Activated T-helper 2 cell treated with anti-CD3 and anti-CD28 coated beads, Interferon-gamma antibody, Interleukin-2, Interleukin-4, amounts not matched to agents 10 μg/mL and 5 μg/mL and 100 μg/mL, durations not matched to agents 14 hours and 24 hours and 36 hours (primary cell): ENCODE measurements around the gene KPNA3. TPM values are rescaled to one million over a fixed set of nuclear protein-coding genes. Genes with fewer than 3 reads are reported as not detected.
"Not testable (repeated sequence)": the region's sequence is repeated elsewhere in the genome, so short reads cannot be mapped to it uniquely, and the experiment has no call there.

ENCODE experiments used
- DNase-seq: peaks from one replicate; pipeline ENCODE4 v3.0.0; 2021; ENCODE audit warnings: low spot score
- H3K27ac Mint-ChIP-seq: one replicate; pipeline ENCODE4 v1.8.0; 2021; ENCODE audit warnings: mixed read lengths
- H3K27me3 Mint-ChIP-seq: one replicate; pipeline ENCODE4 v1.8.0; 2021; ENCODE audit warnings: low read depth, mixed read lengths
- H3K36me3 Mint-ChIP-seq: one replicate; pipeline ENCODE4 v1.8.0; 2021; ENCODE audit warnings: low read depth, mixed read lengths
- H3K4me1 Mint-ChIP-seq: one replicate; pipeline ENCODE4 v1.8.0; 2021; ENCODE audit warnings: low read depth, mixed read lengths
- H3K4me3 Mint-ChIP-seq: one replicate; pipeline ENCODE4 v1.8.0; 2021; ENCODE audit warnings: low read depth, mild to moderate bottlenecking, moderate library complexity, mixed read lengths
- H3K9me3 Mint-ChIP-seq: one replicate; pipeline ENCODE4 v1.8.0; 2021; ENCODE audit warnings: mixed read lengths
- intact Hi-C: fragments of 100-400 bp; cut with micrococcal nuclease; formaldehyde crosslinking; loops from one replicate; pipeline ENCODE4 v1.15.1; 2023
- total RNA-seq: library from RNA; stranded (reverse); gene quantifications from 2 replicates; pipeline ENCODE4 v1.2.3, GENCODE V29; 2022

Gene KPNA3
- total RNA-seq, 1 donor from 2014 or later: 46.1 TPM

DNA sequence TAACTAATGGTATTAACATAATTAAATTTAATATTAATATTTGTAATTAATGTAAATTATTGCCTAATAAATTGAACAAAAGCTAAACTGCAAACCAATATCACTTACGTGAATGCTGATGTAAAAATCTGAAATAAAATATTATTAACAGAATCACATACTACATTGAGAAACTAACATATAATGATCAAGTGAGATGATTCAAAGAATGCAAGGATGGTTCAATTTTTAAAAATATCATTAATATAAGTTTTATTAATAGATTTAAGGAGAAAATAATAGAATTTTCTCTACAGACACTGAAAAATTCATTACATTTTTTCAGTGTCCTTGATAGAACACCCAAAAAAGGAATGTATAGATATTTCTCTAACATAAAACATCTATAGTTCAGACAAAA is 77.7 kb downstream of the KPNA3 start:
- peaks cover 72% of the 10 kb centered on the region for H3K36me3 Mint-ChIP-seq
- H3K4me1 Mint-ChIP-seq: peaks cover 8% of the 10 kb centered on the region
- no peaks in the 10 kb centered on the region for H3K27me3 Mint-ChIP-seq
- no peak for DNase-seq
- H3K27ac Mint-ChIP-seq: no peak overlapping the region
- H3K4me3 Mint-ChIP-seq: no peak overlapping the region
- peaks cover 26% of the 10 kb centered on the region for H3K9me3 Mint-ChIP-seq
- intact Hi-C loops: no loop called here

DNA sequence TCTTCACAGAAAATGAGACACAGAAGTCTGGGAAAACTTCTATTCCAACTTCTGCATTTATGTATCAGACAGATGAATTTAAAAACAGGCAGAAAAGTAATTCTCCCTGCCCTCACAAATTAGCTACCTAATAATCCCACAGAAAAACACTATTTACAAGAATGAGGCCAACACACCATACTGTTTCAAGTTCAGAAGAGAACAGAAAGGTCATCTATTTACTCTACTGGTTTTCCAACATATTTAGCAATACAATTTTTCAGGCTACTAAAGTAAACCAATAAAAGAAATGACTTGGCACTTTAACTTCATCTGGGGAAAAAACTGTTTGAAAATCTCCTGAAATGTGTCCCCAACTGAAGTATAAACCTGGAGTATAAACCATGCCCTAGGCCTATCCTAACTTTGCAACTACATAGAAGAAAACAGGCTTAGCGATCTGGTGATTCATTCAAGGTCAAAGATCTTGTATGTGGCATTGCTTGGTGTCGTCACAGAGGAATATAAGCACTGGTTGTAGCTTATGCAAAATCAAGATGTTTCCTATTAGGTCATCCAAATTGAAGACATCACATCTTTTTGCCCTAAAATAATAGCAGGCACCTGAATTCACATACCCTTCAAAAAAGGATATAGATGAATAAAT is 81.1 kb downstream of the KPNA3 start:
- Mint-ChIP-seq H3K36me3 (peaks cover 70% of the 10 kb centered on the region), H3K4me3 (no peak overlapping the region), H3K9me3 (peaks cover 18% of the 10 kb centered on the region), H3K4me1 (peaks cover 8% of the 10 kb centered on the region), H3K27me3 (no peaks in the 10 kb centered on the region), H3K27ac (no peak overlapping the region)
- DNase-seq: no peak
- intact Hi-C loops: no loop called here

DNA sequence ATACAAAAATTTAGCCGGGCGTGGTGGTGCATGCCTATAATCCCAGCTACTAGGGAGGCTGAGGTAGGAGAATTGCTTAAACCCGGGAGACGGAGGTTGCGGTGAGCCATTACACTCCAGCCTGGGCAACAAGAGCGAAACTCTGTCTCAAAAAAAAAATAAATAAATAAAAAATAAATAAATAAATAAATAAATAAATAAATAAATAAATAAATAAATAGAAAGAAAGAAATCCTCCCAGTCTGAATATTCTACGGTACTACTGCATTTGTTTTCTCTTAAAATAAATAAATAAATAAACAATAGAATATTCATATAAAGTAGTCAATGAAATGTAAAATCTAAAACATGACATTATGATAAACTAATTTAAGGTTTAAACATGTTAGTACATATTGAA is 88.2 kb downstream of the KPNA3 start:
- peaks cover 38% of the 10 kb centered on the region for H3K36me3 Mint-ChIP-seq

DNA sequence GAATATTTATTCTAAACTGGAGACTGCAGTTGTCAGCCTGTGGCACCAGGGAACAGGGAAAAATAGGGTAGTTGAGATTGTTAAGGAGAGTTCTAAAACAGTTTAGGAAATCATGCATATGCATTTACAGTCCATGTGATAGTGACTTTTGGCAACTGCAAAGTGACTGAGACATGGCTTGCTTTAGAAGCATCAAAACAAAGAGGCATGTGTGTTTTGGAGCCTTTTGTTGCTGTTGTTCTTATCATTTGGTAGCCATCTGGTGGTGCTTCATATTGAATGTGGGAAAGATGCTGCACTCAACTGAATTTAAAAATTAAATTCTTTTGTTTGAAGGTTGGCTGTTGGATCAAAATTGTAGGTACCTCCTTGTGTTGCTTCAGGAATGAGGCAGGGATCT is 91.0 kb downstream of the KPNA3 start:
- peaks cover 9% of the 10 kb centered on the region for H3K4me1 Mint-ChIP-seq
- no peak overlapping the region for H3K27ac Mint-ChIP-seq
- H3K4me3 Mint-ChIP-seq: no peak overlapping the region
- H3K36me3 Mint-ChIP-seq: peaks cover 27% of the 10 kb centered on the region
- intact Hi-C loops: no loop called here
- H3K9me3 Mint-ChIP-seq: no peaks in the 10 kb centered on the region
- no peak for DNase-seq
- H3K27me3 Mint-ChIP-seq: no peaks in the 10 kb centered on the region

More for the DNA sequence above, 88.2 kb downstream of the KPNA3 start:
- H3K27ac Mint-ChIP-seq, intact Hi-C loops, H3K9me3 Mint-ChIP-seq, H3K4me1 Mint-ChIP-seq, H3K27me3 Mint-ChIP-seq, H3K4me3 Mint-ChIP-seq, DNase-seq: not testable (repeated sequence)

- Mint-ChIP-seq H3K27ac (no peak overlapping the region), H3K9me3 (no peaks in the 10 kb centered on the region), H3K27me3 (no peaks in the 10 kb centered on the region), H3K4me1 (peaks cover 9% of the 10 kb centered on the region), H3K36me3 (peaks cover 23% of the 10 kb centered on the region), H3K4me3 (no peak overlapping the region)
- DNase-seq: no peak
- intact Hi-C loops: no loop called here
Measured at GRCh38 chr13:49697468-49697867, 95.0 kb downstream of the KPNA3 start.

- intact Hi-C loops: no loop called here
- Mint-ChIP-seq H3K27ac (no peak overlapping the region), H3K36me3 (peaks cover 14% of the 10 kb centered on the region), H3K4me1 (peaks cover 23% of the 10 kb centered on the region), H3K27me3 (no peaks in the 10 kb centered on the region), H3K9me3 (no peaks in the 10 kb centered on the region), H3K4me3 (no peak overlapping the region)
- DNase-seq: no peak
Measured at GRCh38 chr13:49694446-49694845, 98.0 kb downstream of the KPNA3 start.

- Mint-ChIP-seq H3K27ac (no peak overlapping the region), H3K4me3 (no peak overlapping the region), H3K9me3 (no peaks in the 10 kb centered on the region), H3K36me3 (peaks cover 14% of the 10 kb centered on the region), H3K4me1 (peaks cover 24% of the 10 kb centered on the region), H3K27me3 (no peaks in the 10 kb centered on the region)
- intact Hi-C loops: no loop called here
- no peak for DNase-seq
Measured at GRCh38 chr13:49693877-49694276, 98.6 kb downstream of the KPNA3 start.

- H3K9me3 Mint-ChIP-seq: no peaks in the 10 kb centered on the region
- no peaks in the 10 kb centered on the region for H3K27me3 Mint-ChIP-seq
- H3K27ac Mint-ChIP-seq: no peak overlapping the region
- H3K4me3 Mint-ChIP-seq: no peak overlapping the region
- DNase-seq: no peak
- peaks cover 12% of the 10 kb centered on the region for H3K36me3 Mint-ChIP-seq
- intact Hi-C loops: no loop called here
- H3K4me1 Mint-ChIP-seq: peaks cover 20% of the 10 kb centered on the region
Measured at GRCh38 chr13:49693191-49693733, 99.2 kb downstream of the KPNA3 start.

GRCh38 chr13:49690995-49691784 is 101.3 kb downstream of the KPNA3 start, which contains the start of gene EBPL:
TSS of gene EBPL (minus strand) at chr13:49691486. CDS start at chr13:49691424, 62 bp downstream.
- no peaks in the 10 kb centered on the region for H3K9me3 Mint-ChIP-seq
- H3K4me1 Mint-ChIP-seq: peaks cover 30% of the 10 kb centered on the region
- H3K4me3 Mint-ChIP-seq: peak within 1 kb of the TSS; percentile 94
- DNase-seq: peak; percentile 81
- peaks cover 21% of the 10 kb centered on the region for H3K36me3 Mint-ChIP-seq
- H3K27me3 Mint-ChIP-seq: no peaks in the 10 kb centered on the region
- peak within 1 kb of the TSS; percentile 67 for H3K27ac Mint-ChIP-seq
- intact Hi-C loops: loop anchor here (1.0 to 2.0 kb wide), 2 partner anchors 102 to 245 kb away; partner anchors contain the start of genes KPNA3 and SPRYD7

DNA sequence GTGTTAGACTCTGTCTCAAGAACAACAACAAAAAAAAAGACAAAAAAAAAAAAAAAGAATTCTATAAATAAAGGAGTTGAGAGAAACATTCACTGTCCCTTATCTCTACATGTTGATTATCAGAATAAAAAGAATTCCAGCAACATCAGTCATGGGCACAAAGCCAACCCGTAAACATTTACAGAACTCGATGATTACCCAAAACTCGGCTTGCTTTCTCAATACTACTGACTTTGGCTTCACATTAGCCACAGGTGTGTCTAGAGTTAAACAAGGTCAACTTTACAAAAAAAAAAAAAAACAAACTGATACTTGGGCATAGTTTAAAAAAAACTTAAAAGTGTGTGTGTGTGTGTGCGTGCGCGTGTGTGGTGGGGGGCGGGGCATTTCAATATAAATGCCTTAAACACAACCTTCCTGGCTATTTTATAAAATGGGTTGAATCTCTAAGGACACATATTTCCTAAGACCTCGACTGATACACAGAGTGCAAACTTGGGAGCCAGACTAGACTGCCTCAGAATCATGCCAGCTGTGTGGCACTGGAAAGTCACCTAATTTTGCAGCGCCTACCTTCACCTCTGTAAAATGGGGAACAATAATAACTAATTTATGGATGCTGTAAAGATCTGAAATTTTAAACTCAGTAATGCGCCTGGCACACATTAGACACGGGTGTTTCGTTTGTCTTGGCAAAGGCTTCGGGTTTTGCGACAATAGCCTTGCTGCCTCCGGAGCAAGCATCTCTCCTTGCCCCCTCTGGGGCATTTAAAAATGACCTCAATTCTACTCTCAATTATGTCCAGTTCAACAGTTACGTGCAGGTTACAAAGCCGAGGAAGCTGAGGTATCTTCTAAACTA is 102.1 kb downstream of the KPNA3 start:
- H3K36me3 Mint-ChIP-seq: peaks cover 28% of the 10 kb centered on the region
- intact Hi-C loops: loop anchor here (2.0 kb wide), 1 partner anchor 102 kb away; the partner anchor contains the start of gene KPNA3
- no peaks in the 10 kb centered on the region for H3K9me3 Mint-ChIP-seq
- no peaks in the 10 kb centered on the region for H3K27me3 Mint-ChIP-seq
- H3K27ac Mint-ChIP-seq: peak overlapping the region; percentile 63
- peak overlapping the region; percentile 94 for H3K4me3 Mint-ChIP-seq
- peaks cover 30% of the 10 kb centered on the region for H3K4me1 Mint-ChIP-seq
- no peak for DNase-seq

DNA sequence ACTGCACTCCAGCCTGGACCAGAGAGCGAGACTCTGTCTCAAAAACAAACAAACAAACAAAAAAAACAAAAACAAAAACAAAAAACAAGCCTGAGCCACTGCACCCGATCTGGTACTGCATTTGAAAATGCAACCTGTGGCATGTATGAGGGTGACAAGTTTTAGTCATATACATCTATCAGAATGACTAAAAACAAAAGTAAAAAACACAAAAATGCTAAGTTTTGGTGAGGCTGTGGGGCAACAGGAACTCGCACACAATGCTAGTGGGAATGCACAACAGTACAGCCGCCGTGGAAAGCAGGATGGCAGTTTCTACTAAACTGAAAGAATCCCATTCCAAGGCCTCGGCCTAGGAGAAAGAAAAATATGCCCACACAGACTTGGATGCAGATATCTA is 109.0 kb downstream of the KPNA3 start:
- H3K9me3 Mint-ChIP-seq: no peaks in the 10 kb centered on the region
- no peak overlapping the region for H3K4me3 Mint-ChIP-seq
- no peaks in the 10 kb centered on the region for H3K27me3 Mint-ChIP-seq
- H3K27ac Mint-ChIP-seq: no peak overlapping the region
- H3K4me1 Mint-ChIP-seq: peaks cover 23% of the 10 kb centered on the region
- intact Hi-C loops: loop anchor here (10.0 kb wide), 1 partner anchor 239 kb away; the partner anchor contains the start of genes CAB39L and SETDB2
- H3K36me3 Mint-ChIP-seq: peaks cover 28% of the 10 kb centered on the region
- DNase-seq: no peak

DNA sequence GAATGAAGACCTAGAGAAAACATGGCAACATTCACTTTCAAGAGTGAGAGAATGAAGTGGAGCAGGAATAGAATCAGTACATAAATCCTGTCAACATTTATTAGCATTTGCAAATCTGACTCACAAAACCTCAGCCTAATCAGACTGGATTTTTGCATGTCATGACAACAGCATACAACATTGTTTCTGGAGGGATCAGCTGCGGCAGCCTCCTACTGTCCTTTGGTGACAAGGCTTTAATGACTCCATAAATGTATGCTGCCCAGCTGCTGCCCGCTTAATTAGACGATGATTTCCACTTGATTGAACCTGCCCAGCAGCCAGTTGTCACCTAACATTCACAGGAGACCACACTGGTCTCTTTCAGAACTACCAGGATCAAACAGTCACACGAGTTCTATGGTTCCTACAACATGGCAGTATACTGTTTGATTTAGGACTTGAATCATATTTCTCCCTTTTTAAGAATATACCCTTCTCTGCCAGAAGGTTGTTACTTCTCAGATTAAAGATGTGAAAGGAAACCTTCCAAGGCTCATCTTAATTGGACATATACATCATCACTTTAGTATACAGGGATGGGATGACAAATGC is 110.5 kb downstream of the KPNA3 start:
- no peaks in the 10 kb centered on the region for H3K9me3 Mint-ChIP-seq
- no peak overlapping the region for H3K4me3 Mint-ChIP-seq
- H3K4me1 Mint-ChIP-seq: peaks cover 14% of the 10 kb centered on the region
- peaks cover 22% of the 10 kb centered on the region for H3K36me3 Mint-ChIP-seq
- DNase-seq: no peak
- intact Hi-C loops: loop anchor here (10.0 kb wide), 1 partner anchor 237 kb away; the partner anchor contains the start of genes CAB39L and SETDB2
- no peak overlapping the region for H3K27ac Mint-ChIP-seq
- no peaks in the 10 kb centered on the region for H3K27me3 Mint-ChIP-seq
